ENCODE results near the gene SHQ1. TPM values are rescaled to one million over a fixed set of nuclear protein-coding genes. Genes with fewer than 3 reads are reported as not detected.

SHQ1 gene
- total RNA-seq, 1 experiment from 2014 or later, result 32.5 TPM

- no peak overlapping the region for H2BK20ac ChIP-seq (ENCODE audit: low read depth, low read length, poor library complexity, severe bottlenecking)
- no peaks in the 10 kb centered on the region for H3K36me3 Mint-ChIP-seq (ENCODE audit: insufficient read depth in 1 of 3, low read depth in 3 of 3)
- H3K9me3 ChIP-seq (ENCODE audit: control insufficient read depth, low read depth, low read length), result no peaks in the 10 kb centered on the region
- WGBS (ENCODE audit: extremely low coverage, insufficient read length, low lambda C conversion rate), result no CpG with 5 or more reads among the region's 10 CpGs
- H3K9me3 Mint-ChIP-seq, result no peaks in the 10 kb centered on the region; a peak in 2 of 5 replicates
- H3K18ac ChIP-seq (ENCODE audit: insufficient read length, low read depth, low read length), result no peak overlapping the region
- H3K9ac ChIP-seq (ENCODE audit: extremely low read depth, insufficient read length, low read length), result no peak overlapping the region
- H3K56ac ChIP-seq (ENCODE audit: insufficient read length, low read depth, low read length), result no peak overlapping the region
- H3K14ac ChIP-seq (ENCODE audit: insufficient read depth, low read length), result no peak overlapping the region
- no peaks in the 10 kb centered on the region; the same call in 1 of the 2 replicates for H3K4me1 ChIP-seq (ENCODE audit: insufficient read depth, low read length)
- TF ChIP-seq, protein P1, sequence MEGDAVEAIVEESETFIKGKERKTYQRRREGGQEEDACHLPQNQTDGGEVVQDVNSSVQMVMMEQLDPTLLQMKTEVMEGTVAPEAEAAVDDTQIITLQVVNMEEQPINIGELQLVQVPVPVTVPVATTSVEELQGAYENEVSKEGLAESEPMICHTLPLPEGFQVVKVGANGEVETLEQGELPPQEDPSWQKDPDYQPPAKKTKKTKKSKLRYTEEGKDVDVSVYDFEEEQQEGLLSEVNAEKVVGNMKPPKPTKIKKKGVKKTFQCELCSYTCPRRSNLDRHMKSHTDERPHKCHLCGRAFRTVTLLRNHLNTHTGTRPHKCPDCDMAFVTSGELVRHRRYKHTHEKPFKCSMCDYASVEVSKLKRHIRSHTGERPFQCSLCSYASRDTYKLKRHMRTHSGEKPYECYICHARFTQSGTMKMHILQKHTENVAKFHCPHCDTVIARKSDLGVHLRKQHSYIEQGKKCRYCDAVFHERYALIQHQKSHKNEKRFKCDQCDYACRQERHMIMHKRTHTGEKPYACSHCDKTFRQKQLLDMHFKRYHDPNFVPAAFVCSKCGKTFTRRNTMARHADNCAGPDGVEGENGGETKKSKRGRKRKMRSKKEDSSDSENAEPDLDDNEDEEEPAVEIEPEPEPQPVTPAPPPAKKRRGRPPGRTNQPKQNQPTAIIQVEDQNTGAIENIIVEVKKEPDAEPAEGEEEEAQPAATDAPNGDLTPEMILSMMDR (conservative IDR thresholded peaks at IDR 0.05), result no peak
- no peak overlapping the region for H2AK5ac ChIP-seq (ENCODE audit: insufficient read length, low read length)
- H3K27ac Mint-ChIP-seq, result peak overlapping the region in 1 of 3 experiments; percentile 65; a peak in 1 of 7 replicates
- no peaks in the 10 kb centered on the region for H3K79me2 ChIP-seq (ENCODE audit: insufficient read depth, low read length)
- H2BK15ac ChIP-seq (ENCODE audit: low read depth, low read length), result no peak overlapping the region
- no peak overlapping the region for H2BK120ac ChIP-seq (ENCODE audit: low read depth, low read length, poor library complexity, severe bottlenecking)
- no peak overlapping the region for H2AFZ ChIP-seq (ENCODE audit: low read length)
- H3K4me1 Mint-ChIP-seq, result peaks cover 38 to 42% of the 10 kb centered on the region in 2 experiments
- no peak overlapping the region for H4K8ac ChIP-seq (replicated peaks; ENCODE audit: insufficient read length, low read depth, low read length)
- H3K79me1 ChIP-seq (ENCODE audit: insufficient read depth, low read depth, low read length, poor library complexity, severe bottlenecking), result no peaks in the 10 kb centered on the region
- H2BK5ac ChIP-seq (ENCODE audit: insufficient read length, low read length), result no peak overlapping the region
- no peak overlapping the region for H3T11ph ChIP-seq (ENCODE audit: low read length)
- no peaks in the 10 kb centered on the region for H4K20me1 ChIP-seq (ENCODE audit: control insufficient read depth, insufficient read depth, insufficient read length)
- no peak overlapping the region for H3K4me2 ChIP-seq (ENCODE audit: insufficient read depth, insufficient read length, low read length)
- H4K5ac ChIP-seq (ENCODE audit: insufficient read length, low read depth, low read length), result no peak overlapping the region
- no peak overlapping the region for H3K4ac ChIP-seq (ENCODE audit: low read depth, low read length)
- H3K23ac ChIP-seq (ENCODE audit: insufficient read length, low read depth, low read length), result no peak overlapping the region
- H3K27me3 Mint-ChIP-seq (ENCODE audit: low read depth), result peaks cover 3% of the 10 kb centered on the region
- H2BK12ac ChIP-seq (ENCODE audit: insufficient read length, low read depth, low read length), result no peak overlapping the region
- H4K91ac ChIP-seq (ENCODE audit: insufficient read length, low read depth, low read length), result no peak overlapping the region
- no peak overlapping the region for H3K27ac ChIP-seq (ENCODE audit: insufficient read length, low read depth, low read length)
- no peaks in the 10 kb centered on the region for H3K27me3 ChIP-seq (ENCODE audit: insufficient read depth, low read length)
- H3K23me2 ChIP-seq (ENCODE audit: insufficient read length, low read depth, low read length, poor library complexity, severe bottlenecking), result no peaks in the 10 kb centered on the region
- no peak overlapping the region for H3K4me3 Mint-ChIP-seq
- no peak for DNase-seq
These were observed 124.2 kb downstream of the SHQ1 start for GRCh38 chr3:72724070-72724469.
